H1 (cell line): ENCODE data around the gene GRK5. TPM values are rescaled to one million over a fixed set of nuclear protein-coding genes. Genes with fewer than 3 reads are reported as not detected.

Experiments used
- CTCF ChIA-PET: fragments of 300-600 bp; sonication (Branson Sonifier 250); formaldehyde crosslinking; loops from one replicate; lab custom pipeline; 2021; ENCODE audit not compliant: partially characterized antibody; lab: Charles Lee
- POLR2A ChIA-PET: fragments of 300-600 bp; sonication (Branson Sonifier 250); formaldehyde crosslinking; loops from one replicate; lab custom pipeline; 2021; ENCODE audit warnings: inconsistent platforms; ENCODE audit not compliant: partially characterized antibody; lab: Charles Lee
- DNase-seq, 2 experiments: peaks; one replicate each; pipeline versions ENCODE4 v3.0.0 to v3.0.0-alpha.2; 2010 to 2022; ENCODE audit warnings: low spot score in 2 of 2, low read depth in 1 of 2, mixed read lengths in 1 of 2
- FAIRE-seq: peaks from 2 replicates; lab custom pipeline; 2011; peaks lifted over from hg19 to GRCh38; lab: Jason Lieb, UNC
- H2AFZ ChIP-seq: 2 replicates; pipeline ENCODE4 v1.8.1; 2012; ENCODE audit warnings: low read length, inconsistent platforms
- H2AK5ac ChIP-seq: 2 replicates; pipeline ENCODE4 v1.6.1; 2013; ENCODE audit warnings: low read depth, low read length
- H2BK120ac ChIP-seq: replicated peaks from 2 replicates; pipeline ENCODE3; 2013; ENCODE audit warnings: low read depth, low read length, inconsistent platforms
- H2BK12ac ChIP-seq: 2 replicates; pipeline ENCODE4 v1.6.1; 2013; ENCODE audit warnings: low read depth, low read length
- H2BK15ac ChIP-seq: 2 replicates; pipeline ENCODE4 v1.6.1; 2013; ENCODE audit warnings: low read length
- H2BK20ac ChIP-seq: 2 replicates; pipeline ENCODE4 v1.6.1; 2013; ENCODE audit warnings: low read length
- H2BK5ac ChIP-seq: 2 replicates; pipeline ENCODE4 v1.6.1; 2013; ENCODE audit warnings: low read depth, low read length
- H3K14ac ChIP-seq: 2 replicates; pipeline ENCODE4 v1.6.1; 2013; ENCODE audit warnings: inconsistent platforms; ENCODE audit not compliant: insufficient read length
- H3K18ac ChIP-seq: 2 replicates; pipeline ENCODE4 v1.6.1; 2013; ENCODE audit warnings: low read length; ENCODE audit errors: extremely low read depth
- H3K23ac ChIP-seq: 2 replicates; pipeline ENCODE4 v1.6.1; 2013; ENCODE audit warnings: inconsistent platforms; ENCODE audit not compliant: insufficient read length
- H3K23me2 ChIP-seq: 2 replicates; pipeline ENCODE4 v1.6.1; 2013; ENCODE audit warnings: low read depth, low read length
- H3K27ac ChIP-seq: 2 replicates; pipeline ENCODE4 v1.6.1; 2011; ENCODE audit warnings: low read depth, low read length, inconsistent platforms
- H3K27me3 ChIP-seq, 4 experiments: replicated peaks in 1 of 4; 1 replicate in 1 of 4; 2 replicates in 3 of 4; pipeline versions ENCODE4 v1.6.1 to v1.8.1; 2011 to 2013; ENCODE audit warnings: low read length in 3 of 4, mild to moderate bottlenecking in 3 of 4, inconsistent platforms in 2 of 4, mixed read lengths in 2 of 4, moderate library complexity in 1 of 4; ENCODE audit not compliant: control insufficient read depth in 3 of 4, insufficient read depth in 3 of 4; ENCODE audit errors: extremely low read depth in 1 of 4
- H3K36me3 ChIP-seq, 4 experiments: 2 replicates each; pipeline versions ENCODE4 v1.6.1 to v1.8.1; 2011 to 2013; ENCODE audit warnings: mild to moderate bottlenecking in 4 of 4, low read length in 3 of 4, moderate library complexity in 2 of 4, control low read depth in 1 of 4, inconsistent platforms in 1 of 4; ENCODE audit not compliant: insufficient read depth in 4 of 4, control insufficient read depth in 2 of 4
- H3K4ac ChIP-seq: replicated peaks from 2 replicates; pipeline ENCODE3; 2013; ENCODE audit warnings: low read length, low read depth, mixed read lengths, inconsistent platforms; ENCODE audit not compliant: insufficient read length
- H3K4me1 ChIP-seq, 4 experiments: replicated peaks in 1 of 4; 1 replicate in 1 of 4; 2 replicates in 3 of 4; pipeline versions ENCODE4 v1.6.1 to v1.8.1; 2011 to 2013; ENCODE audit warnings: low read length in 3 of 4, inconsistent platforms in 2 of 4, mixed read lengths in 1 of 4; ENCODE audit not compliant: insufficient read depth in 4 of 4, control insufficient read depth in 3 of 4
- H3K4me2 ChIP-seq, 2 experiments: 2 replicates each; pipeline versions ENCODE4 v1.6.1 to v1.8.1; 2011 to 2013; ENCODE audit warnings: low read depth in 2 of 2, low read length in 2 of 2, control low read depth in 1 of 2, inconsistent platforms in 1 of 2, mild to moderate bottlenecking in 1 of 2; ENCODE audit not compliant: insufficient read depth in 1 of 2
- H3K4me3 ChIP-seq, 4 experiments: fragments of 200-600, 300-600 bp in 1 of 4; sonication (generic), shearing (Covaris generic), sonication (Bioruptor Twin) in 1 of 4; 2 replicates each; pipeline versions ENCODE4 v1.5.1 to v1.8.1; 2011 to 2016; ENCODE audit warnings: low read length in 4 of 4, low read depth in 3 of 4, control low read depth in 2 of 4, inconsistent platforms in 2 of 4, mild to moderate bottlenecking in 2 of 4, mixed read lengths in 1 of 4, moderate library complexity in 1 of 4; ENCODE audit not compliant: insufficient read depth in 2 of 4; ENCODE audit errors: extremely low read depth in 1 of 4
- H3K56ac ChIP-seq: replicated peaks from 2 replicates; pipeline ENCODE3; 2013; ENCODE audit warnings: low read depth, mild to moderate bottlenecking, mixed read lengths, low read length, inconsistent platforms; ENCODE audit not compliant: insufficient read length
- H3K79me1 ChIP-seq: 2 replicates; pipeline ENCODE4 v1.6.1; 2013; ENCODE audit warnings: low read depth, low read length, control low read depth
- H3K79me2 ChIP-seq, 2 experiments: 2 replicates each; pipeline versions ENCODE4 v1.6.1 to v1.8.1; 2012 to 2013; ENCODE audit warnings: low read length in 2 of 2, mild to moderate bottlenecking in 2 of 2, inconsistent platforms in 1 of 2; ENCODE audit not compliant: insufficient read depth in 2 of 2, control insufficient read depth in 1 of 2
- H3K9ac ChIP-seq, 4 experiments: replicated peaks in 1 of 4; 1 replicate in 1 of 4; 2 replicates in 3 of 4; pipeline versions ENCODE4 v1.6.1 to v1.8.1; 2011 to 2013; ENCODE audit warnings: low read depth in 3 of 4, low read length in 3 of 4, control low read depth in 2 of 4, mild to moderate bottlenecking in 2 of 4, moderate library complexity in 2 of 4, inconsistent platforms in 1 of 4; ENCODE audit errors: extremely low read depth in 1 of 4
- H3K9me3 ChIP-seq, 2 experiments: 2 replicates each; pipeline versions ENCODE4 v1.6.1 to v1.8.1; 2012 to 2013; ENCODE audit warnings: mild to moderate bottlenecking in 2 of 2, moderate library complexity in 2 of 2, control low read depth in 1 of 2, inconsistent platforms in 1 of 2, low read depth in 1 of 2, low read length in 1 of 2, mixed read lengths in 1 of 2; ENCODE audit not compliant: insufficient read depth in 2 of 2
- H4K20me1 ChIP-seq, 2 experiments: replicated peaks in 1 of 2; 2 replicates each; pipeline versions ENCODE3 to v1.8.1; 2011 to 2013; ENCODE audit warnings: inconsistent platforms in 2 of 2, low read length in 2 of 2, mild to moderate bottlenecking in 1 of 2; ENCODE audit not compliant: insufficient read depth in 2 of 2, control insufficient read depth in 1 of 2
- H4K5ac ChIP-seq: 2 replicates; pipeline ENCODE4 v1.6.1; 2013; ENCODE audit warnings: low read length, low read depth, mixed read lengths, inconsistent platforms; ENCODE audit not compliant: insufficient read length
- H4K8ac ChIP-seq: 2 replicates; pipeline ENCODE4 v1.8.0; 2013; ENCODE audit warnings: mild to moderate bottlenecking, moderate library complexity, low read length, inconsistent platforms; ENCODE audit not compliant: insufficient read depth; ENCODE audit errors: extremely low read depth
- H4K91ac ChIP-seq: replicated peaks from 2 replicates; pipeline ENCODE3; 2013; ENCODE audit warnings: low read length, mixed read lengths, inconsistent platforms; ENCODE audit not compliant: insufficient read length
- BACH1 ChIP-seq: IDR thresholded peaks from 2 replicates; pipeline ENCODE4 v1.6.1; 2012; ENCODE audit warnings: low read length, improper control_type of control experiment
- CBX8 ChIP-seq: fragments of 300-800, 300-1000 bp; sonication (generic); IDR thresholded peaks from 2 replicates; pipeline ENCODE4 v1.7.1; 2016; ENCODE audit warnings: low read depth, low read length, borderline replicate concordance
- CREB1 ChIP-seq: IDR thresholded peaks from 2 replicates; pipeline ENCODE4 v1.6.1; 2012; ENCODE audit warnings: inconsistent platforms
- RAD21 ChIP-seq, 2 experiments: IDR thresholded peaks in 1 of 2; conservative IDR thresholded peaks in 1 of 2; 2 replicates each; pipeline ENCODE4 v1.6.1; 2011; ENCODE audit warnings: low read depth in 2 of 2, low read length in 2 of 2, improper control_type of control experiment in 1 of 2, inconsistent platforms in 1 of 2, mild to moderate bottlenecking in 1 of 2, moderate library complexity in 1 of 2
- SUZ12 ChIP-seq: fragments of 200-600 bp; sonication (generic); IDR thresholded peaks from 2 replicates; pipeline ENCODE4 v1.6.1; 2012; ENCODE audit warnings: mild to moderate bottlenecking, inconsistent platforms, low read length, moderate library complexity, mixed read lengths
- WGBS, 2 experiments: shearing (Covaris generic) in 1 of 2; methylation state at CpG; one replicate each; pipeline versions ENCODE4 v1.1.6 to v1.1.7; 2013 to 2015; ENCODE audit warnings: low lambda C conversion rate in 2 of 2, mixed read lengths in 2 of 2, inconsistent platforms in 1 of 2, low coverage in 1 of 2, missing lambda C conversion rate in 1 of 2; ENCODE audit not compliant: insufficient replicate concordance in 2 of 2, insufficient coverage in 1 of 2, insufficient read length in 1 of 2; ENCODE audit errors: extremely low coverage in 1 of 2, missing lambda C conversion rate in 1 of 2; 5-methylcytosine and 5-hydroxymethylcytosine counted together
- polyA plus RNA-seq, 7 experiments: library from polyadenylated mRNA; depleted of rRNA in 3 of 7; stranded (reverse) in 5 of 7; unstranded in 2 of 7; fragments of >200 nt in 5 of 7; fragments of 200-250 nt in 2 of 7; gene quantifications; 1 replicate in 5 of 7; 2 replicates in 1 of 7; 4 replicates in 1 of 7; pipeline versions ENCODE4 v1.2.1 to v1.2.3, GENCODE V29; 2011 to 2013; ENCODE audit warnings: missing spikeins in 2 of 7, mixed read lengths in 2 of 7
- total RNA-seq: library from RNA; stranded (reverse); fragmentation: NEBNext Ultra II Directional; extraction: Animal tissue kit (Norgen Biotek cat#: 25700); gene quantifications from 2 replicates; pipeline ENCODE4 v1.2.1, GENCODE V29; 2021

The GRK5 gene
- total and polyA plus RNA-seq, 2 of the 8 experiments (the other 6 are each of a cell fraction or from before 2014, with no cell fraction given): 0.54 to 2.5 TPM

DNA sequence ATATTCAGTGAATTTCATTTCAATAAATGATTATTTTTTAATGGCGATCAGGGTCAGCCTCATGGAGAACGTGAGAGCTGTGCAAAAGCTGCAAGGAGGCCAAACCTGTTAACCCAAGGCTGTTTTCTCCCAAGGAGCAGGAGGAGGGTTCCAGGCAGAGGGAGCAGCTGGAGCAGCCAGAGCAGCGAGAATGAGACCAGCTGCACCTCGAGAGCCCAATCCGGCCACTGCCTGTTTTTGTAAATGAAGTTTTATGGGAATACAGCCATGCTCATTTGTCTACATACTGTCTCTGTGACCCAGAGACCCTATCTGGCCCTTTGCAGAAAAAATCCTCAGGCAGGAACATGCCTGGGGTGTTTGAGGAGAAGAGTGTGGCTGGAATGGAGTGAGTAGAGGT lies 104.9 kb downstream of the GRK5 start:
- Histone ChIP-seq H3K4me1 (peaks cover 9 to 15% (median 11%) of the 10 kb centered on the region in 4 experiments), H2BK15ac (no peak overlapping the region), H3K27ac (no peak overlapping the region), H3K79me1 (no peaks in the 10 kb centered on the region), H2AK5ac (no peak overlapping the region), H3K79me2 (no peaks in the 10 kb centered on the region), H4K20me1 (peaks cover 0 to 5% of the 10 kb centered on the region in 2 experiments), H2BK20ac (no peak overlapping the region), H3K56ac (no peak overlapping the region), H4K8ac (no peak overlapping the region), H3K36me3 (no peaks in the 10 kb centered on the region), H2BK5ac (no peak overlapping the region), H3K23me2 (peaks cover 6% of the 10 kb centered on the region; the same call in 1 of the 2 replicates), H3K14ac (no peak overlapping the region), H3K27me3 (no peaks in the 10 kb centered on the region), H3K4me2 (no peak overlapping the region), H3K4me3 (no peak overlapping the region), H2AFZ (no peak overlapping the region), H3K23ac (no peak overlapping the region), H2BK120ac (no peak overlapping the region), H2BK12ac (no peak overlapping the region), H4K5ac (no peak overlapping the region), H3K18ac (no peak overlapping the region), H3K9ac (no peak overlapping the region), H3K4ac (no peak overlapping the region), H3K9me3 (no peaks in the 10 kb centered on the region), H4K91ac (no peak overlapping the region)
- CTCF ChIA-PET: interaction anchor here (0.7 to 2.8 kb wide), 4 partner anchors 11 to 127 kb away, joined by 3 to 7 read pairs (median 4); no protein-coding TSS in a partner anchor
- no peak for TF ChIP-seq BACH1
- TF ChIP-seq SUZ12: no peak
- no peak for TF ChIP-seq RAD21 (IDR thresholded peaks at IDR 0.05 in 1 of 2, conservative IDR thresholded peaks at IDR 0.05 in 1 of 2; ENCODE audit: low read depth in 2 of 2, low read length in 2 of 2)
- no peak for TF ChIP-seq CREB1
- no peak for TF ChIP-seq CBX8
- FAIRE-seq (no peak), DNase-seq (no peak)
- WGBS, 2 experiments: 86% methylated on average over 5 of the region's 5 CpGs; no CpG with 5 or more reads in 1 of the 2 experiments
- POLR2A ChIA-PET: interaction anchor here (0.9 kb wide), 1 partner anchor 22 kb away, joined by 4 read pairs; no protein-coding TSS in a partner anchor
